HAP-1 (cell line): ENCODE data around the gene FAH.
A peak's percentile ranks its signal among the peaks of the same experiment; 100 is the strongest.
"Not testable (repeated sequence)": the region's sequence is repeated elsewhere in the genome, so short reads cannot be mapped to it uniquely, and the experiment has no call there.

Experiments used
- DNase-seq, 2 experiments: peaks; one replicate each; pipeline ENCODE4 v3.0.0-alpha.2; 2016 to 2020; ENCODE audit warnings: low spot score in 2 of 2
- H3K27me3 ChIP-seq: fragments of 250-450 bp; sonication (Bioruptor Pico); 2 replicates; pipeline ENCODE4 v1.5.1; 2020; ENCODE audit warnings: low read depth, mild to moderate bottlenecking, moderate library complexity
- H3K36me3 ChIP-seq: fragments of 250-450 bp; sonication (Bioruptor Pico); replicated peaks from 2 replicates; pipeline ENCODE4 v1.5.1; 2020; ENCODE audit warnings: mild to moderate bottlenecking
- H3K4me1 ChIP-seq: fragments of 250-450 bp; sonication (Bioruptor Pico); 2 replicates; pipeline ENCODE4 v1.5.1; 2020; ENCODE audit warnings: mild to moderate bottlenecking
- H3K4me3 ChIP-seq: fragments of 250-450 bp; sonication (Bioruptor Pico); 2 replicates; pipeline ENCODE4 v1.5.1; 2020; ENCODE audit warnings: mild to moderate bottlenecking, moderate library complexity
- H3K9me3 ChIP-seq: fragments of 250-450 bp; sonication (Bioruptor Pico); 2 replicates; pipeline ENCODE4 v1.5.1; 2020; ENCODE audit warnings: mild to moderate bottlenecking, moderate library complexity
- in situ Hi-C: fragments of 300-500 bp; cut with MboI; formaldehyde crosslinking; loops from 3 replicates; pipeline ENCODE4 v1.14.3; 2020; ENCODE audit warnings: low sequenced_read_pairs, inconsistent platforms, mixed read lengths

FAH gene

GRCh38 chr15:80127253-80127652, 25.5 kb upstream of the FAH start:
- H3K4me3 ChIP-seq, DNase-seq, H3K27me3 ChIP-seq, H3K9me3 ChIP-seq, H3K4me1 ChIP-seq, in situ Hi-C loops: not testable (repeated sequence)
- peaks cover 32% of the 10 kb centered on the region for H3K36me3 ChIP-seq

GRCh38 chr15:80127911-80128310, 24.9 kb upstream of the FAH start:
- DNase-seq = no peak
- H3K27me3 ChIP-seq = no peaks in the 10 kb centered on the region
- no peaks in the 10 kb centered on the region for H3K9me3 ChIP-seq
- H3K4me1 ChIP-seq = no peaks in the 10 kb centered on the region
- no peak overlapping the region for H3K4me3 ChIP-seq
- H3K36me3 ChIP-seq = peaks cover 30% of the 10 kb centered on the region
- in situ Hi-C loops = no loop called here

DNA sequence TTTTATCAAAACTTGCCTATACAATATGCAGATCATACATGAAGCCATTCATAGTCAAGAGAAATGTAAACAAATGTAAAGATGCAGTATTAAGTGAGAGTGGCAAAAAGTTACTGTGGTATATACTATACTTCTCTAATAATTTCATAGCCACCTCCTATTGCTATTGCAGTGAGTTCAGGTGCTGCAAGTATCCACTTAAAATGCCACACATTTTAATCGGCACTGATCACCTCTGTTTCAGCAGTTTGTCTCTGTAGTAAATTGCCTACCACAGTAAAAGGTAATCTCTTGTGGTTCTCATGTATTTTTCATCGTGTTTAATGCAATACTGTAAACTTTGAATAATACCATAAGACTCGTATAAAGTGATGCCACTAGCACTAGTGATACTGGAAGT, 20.4 kb upstream of the FAH start:
- DNase-seq = no peak
- Histone ChIP-seq H3K36me3 (peaks cover 16% of the 10 kb centered on the region), H3K9me3 (no peaks in the 10 kb centered on the region), H3K27me3 (no peaks in the 10 kb centered on the region), H3K4me1 (no peaks in the 10 kb centered on the region), H3K4me3 (no peak overlapping the region)
- in situ Hi-C loops = no loop called here

DNA sequence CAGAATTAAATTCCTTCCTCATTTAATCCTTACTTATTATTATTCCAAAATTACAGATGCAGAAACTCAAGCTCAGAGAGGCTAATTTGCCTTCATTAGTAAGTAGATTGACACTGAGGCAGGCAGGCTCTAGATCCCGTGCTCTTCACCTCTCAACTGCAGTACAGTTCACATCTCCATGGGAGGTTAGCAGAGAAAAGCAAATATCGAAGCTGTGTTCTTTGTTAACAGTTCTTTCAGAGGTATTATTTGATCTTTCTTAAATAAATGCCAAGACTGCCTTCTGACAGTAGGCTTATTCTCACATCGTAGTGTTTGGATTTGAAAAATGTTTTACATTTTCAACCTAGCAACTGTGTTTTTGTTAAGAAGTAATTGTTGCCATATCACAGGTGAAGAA, 15.9 kb upstream of the FAH start:
- DNase-seq = no peak
- Histone ChIP-seq H3K4me1 (no peaks in the 10 kb centered on the region), H3K4me3 (no peak overlapping the region), H3K36me3 (peaks cover 16% of the 10 kb centered on the region), H3K27me3 (no peaks in the 10 kb centered on the region), H3K9me3 (no peaks in the 10 kb centered on the region)
- in situ Hi-C loops = no loop called here

GRCh38 chr15:80138961-80139360, 13.8 kb upstream of the FAH start:
- in situ Hi-C loops = no loop called here
- H3K4me3 ChIP-seq = no peak overlapping the region

DNA sequence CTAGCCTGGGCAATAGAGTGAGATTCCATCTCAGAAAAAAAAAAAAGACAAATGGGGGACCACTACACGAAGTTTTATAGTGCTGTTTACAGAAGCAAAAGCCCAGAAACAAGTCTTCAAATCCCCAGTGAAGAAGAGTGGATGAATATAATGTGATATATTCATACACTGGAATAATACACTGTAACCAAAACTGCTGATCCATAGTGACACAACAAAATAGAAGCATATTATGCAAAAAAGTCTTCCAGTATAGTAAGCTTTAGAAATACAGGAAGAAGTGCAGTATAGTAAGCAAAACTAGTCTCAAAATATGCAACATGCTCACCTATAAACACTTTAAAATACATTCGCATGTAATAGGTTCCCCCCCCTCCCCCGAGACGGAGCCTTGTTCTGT, 11.9 kb upstream of the FAH start:
- Histone ChIP-seq H3K27me3 (no peaks in the 10 kb centered on the region), H3K9me3 (no peaks in the 10 kb centered on the region), H3K36me3 (no peaks in the 10 kb centered on the region; the same call in 1 of the 2 replicates), H3K4me3 (no peak overlapping the region), H3K4me1 (0 out of 2 replicates have a peak, but pooled peaks cover 2% of the 10 kb centered on the region)
- DNase-seq = no peak
- in situ Hi-C loops = no loop called here

More at GRCh38 chr15:80138961-80139360, 13.8 kb upstream of the FAH start:
- Histone ChIP-seq H3K4me1 (0 out of 2 replicates have a peak, but pooled peaks cover 2% of the 10 kb centered on the region), H3K9me3 (no peaks in the 10 kb centered on the region), H3K27me3 (no peaks in the 10 kb centered on the region), H3K36me3 (peaks cover 9% of the 10 kb centered on the region)
- DNase-seq = no peak

GRCh38 chr15:80141916-80142598, 10.7 kb upstream of the FAH start:
- in situ Hi-C loops = no loop called here
- H3K27me3 ChIP-seq = no peaks in the 10 kb centered on the region
- DNase-seq = no peak
- no peaks in the 10 kb centered on the region for H3K9me3 ChIP-seq
- H3K4me1 ChIP-seq = 0 out of 2 replicates have a peak, but pooled peaks cover 2% of the 10 kb centered on the region
- H3K36me3 ChIP-seq = no peaks in the 10 kb centered on the region; the same call in 1 of the 2 replicates
- H3K4me3 ChIP-seq = no peak overlapping the region

DNA sequence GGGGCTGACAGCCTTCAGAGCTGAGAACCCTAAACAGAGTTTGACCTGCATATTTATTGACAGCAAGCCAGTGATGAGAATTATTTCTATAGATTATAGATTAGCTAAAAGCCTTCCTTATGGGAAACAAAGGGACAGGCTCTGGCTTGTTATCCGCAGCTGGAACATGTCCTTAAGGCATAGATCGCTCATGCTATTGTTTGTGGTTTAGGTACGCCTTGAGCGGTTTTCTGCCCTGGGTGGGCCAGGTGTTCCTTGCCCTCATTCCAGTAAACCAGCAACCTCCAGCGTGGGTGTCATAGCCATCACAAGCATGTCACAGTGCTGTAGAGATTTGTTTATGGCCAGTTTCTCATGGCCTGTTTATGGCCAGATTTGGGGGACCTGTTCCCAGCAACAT, 10.2 kb upstream of the FAH start:
- DNase-seq = no peak
- in situ Hi-C loops = no loop called here
- no peak overlapping the region for H3K4me3 ChIP-seq
- H3K27me3 ChIP-seq = no peaks in the 10 kb centered on the region
- H3K9me3 ChIP-seq = no peaks in the 10 kb centered on the region
- no peaks in the 10 kb centered on the region; the same call in 1 of the 2 replicates for H3K36me3 ChIP-seq
- H3K4me1 ChIP-seq = 0 out of 2 replicates have a peak, but pooled peaks cover 2% of the 10 kb centered on the region

DNA sequence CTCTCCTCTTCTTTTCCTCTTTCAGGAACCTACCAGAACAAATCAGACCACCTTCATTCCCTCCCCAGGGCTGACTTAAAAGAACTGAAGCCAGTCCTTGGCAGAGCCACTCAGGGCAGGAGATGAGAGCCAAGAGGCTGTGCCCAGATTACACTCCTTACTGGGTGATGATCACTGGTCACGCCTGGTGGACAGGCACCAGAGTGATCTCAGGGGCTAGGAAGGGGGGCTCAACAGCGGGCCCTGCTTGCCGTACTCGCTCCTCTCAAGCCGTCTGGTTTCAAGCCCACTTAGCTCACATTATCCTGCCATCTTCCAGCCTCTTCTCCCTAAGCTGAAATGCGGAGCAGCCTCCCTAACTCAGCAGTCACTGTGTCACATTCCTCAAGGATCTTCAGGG, 1.7 kb upstream of the FAH start:
- in situ Hi-C loops = loop anchor here (25.0 kb wide), 1 partner anchor 814 kb away; no protein-coding TSS in a partner anchor
- Histone ChIP-seq H3K36me3 (no peaks in the 10 kb centered on the region), H3K27me3 (no peaks in the 10 kb centered on the region), H3K9me3 (no peaks in the 10 kb centered on the region), H3K4me1 (peaks cover 8% of the 10 kb centered on the region), H3K4me3 (no peak overlapping the region)
- no peak for DNase-seq

GRCh38 chr15:80151576-80151975, 1.2 kb upstream of the FAH start:
- Histone ChIP-seq H3K4me3 (no peak overlapping the region), H3K36me3 (no peaks in the 10 kb centered on the region), H3K4me1 (peaks cover 8% of the 10 kb centered on the region), H3K9me3 (no peaks in the 10 kb centered on the region), H3K27me3 (no peaks in the 10 kb centered on the region)
- in situ Hi-C loops = loop anchor here (25.0 kb wide), 1 partner anchor 814 kb away; no protein-coding TSS in a partner anchor
- DNase-seq = no peak

GRCh38 chr15:80152180-80152895, 461 bp upstream of the FAH start:
- H3K4me3 ChIP-seq = peak overlapping the region; percentile 70
- peak; percentile 99 to 100 for DNase-seq
- H3K9me3 ChIP-seq = no peaks in the 10 kb centered on the region
- no peaks in the 10 kb centered on the region for H3K36me3 ChIP-seq
- in situ Hi-C loops = loop anchor here (25.0 kb wide), 1 partner anchor 815 kb away; no protein-coding TSS in a partner anchor
- H3K27me3 ChIP-seq = no peaks in the 10 kb centered on the region
- H3K4me1 ChIP-seq = peaks cover 8% of the 10 kb centered on the region

DNA sequence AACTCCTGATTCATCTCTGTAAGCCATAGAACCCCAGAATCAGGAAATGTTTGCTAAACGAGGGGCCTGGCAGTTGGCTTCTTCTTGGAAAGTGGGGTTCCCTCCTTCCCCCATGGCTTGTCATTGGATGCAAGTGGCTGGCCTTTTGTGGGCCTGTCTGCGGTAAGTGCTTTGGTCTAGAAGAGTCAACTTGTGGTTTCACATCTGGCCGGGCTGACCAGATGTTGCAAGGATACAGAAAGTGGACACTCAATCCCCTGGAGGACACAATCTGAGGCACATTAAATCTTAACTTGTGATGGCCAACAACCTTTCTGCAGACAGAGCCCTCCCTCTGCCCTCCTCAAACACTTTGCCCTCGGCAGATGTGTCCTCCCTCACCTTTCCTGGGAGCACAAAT, 1.1 kb downstream of the FAH start:
- in situ Hi-C loops = loop anchor here (25.0 kb wide), 1 partner anchor 817 kb away; no protein-coding TSS in a partner anchor
- H3K4me1 ChIP-seq = peaks cover 8% of the 10 kb centered on the region
- H3K36me3 ChIP-seq = peaks cover 12% of the 10 kb centered on the region
- no peak for DNase-seq
- H3K9me3 ChIP-seq = no peaks in the 10 kb centered on the region
- H3K27me3 ChIP-seq = no peaks in the 10 kb centered on the region
- H3K4me3 ChIP-seq = no peak overlapping the region

DNA sequence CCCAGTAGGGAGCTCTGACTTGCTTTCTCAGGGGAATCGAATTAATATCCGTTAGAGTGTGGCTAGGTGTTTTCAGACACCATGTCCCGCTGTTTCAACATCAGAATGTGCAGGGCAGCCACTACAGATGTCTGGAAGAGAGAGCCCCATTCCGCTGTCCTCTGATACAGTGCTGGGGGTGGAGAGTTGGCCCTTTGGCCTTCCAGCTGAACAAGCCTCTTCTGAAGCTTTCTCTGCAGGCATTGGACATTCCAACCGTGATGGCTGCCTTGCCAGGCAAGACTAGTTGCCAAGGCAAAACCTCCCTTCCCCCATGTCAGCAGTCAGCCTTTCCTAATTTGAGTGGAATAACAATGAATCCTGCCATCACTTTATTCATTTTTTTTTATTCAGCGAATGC, 1.5 kb downstream of the FAH start:
- Histone ChIP-seq H3K36me3 (peaks cover 14% of the 10 kb centered on the region), H3K27me3 (no peaks in the 10 kb centered on the region), H3K4me3 (no peak overlapping the region), H3K9me3 (no peaks in the 10 kb centered on the region), H3K4me1 (peaks cover 8% of the 10 kb centered on the region)
- DNase-seq = no peak
- in situ Hi-C loops = loop anchor here (25.0 kb wide), 1 partner anchor 817 kb away; no protein-coding TSS in a partner anchor

DNA sequence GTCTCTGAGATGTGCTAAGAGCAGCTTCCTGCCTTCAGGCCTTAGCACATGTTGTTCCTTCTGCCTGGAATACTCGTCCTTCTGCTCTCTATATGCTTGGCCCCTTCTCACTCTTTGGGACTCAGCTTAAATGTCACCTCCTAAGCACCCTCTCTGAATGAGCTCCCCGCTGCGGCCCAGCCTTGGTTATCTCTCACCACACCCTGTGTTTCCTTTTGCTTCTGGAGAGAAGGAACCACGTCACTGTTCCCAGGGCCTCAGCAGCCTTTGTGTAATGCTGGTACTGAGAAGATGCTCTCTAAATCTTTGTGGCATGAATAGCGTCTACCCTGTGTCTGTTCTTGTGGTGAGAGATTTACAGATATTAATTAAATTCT, 2.2 kb downstream of the FAH start:
- no peaks in the 10 kb centered on the region for H3K9me3 ChIP-seq
- H3K4me3 ChIP-seq = no peak overlapping the region
- H3K27me3 ChIP-seq = no peaks in the 10 kb centered on the region
- peaks cover 20% of the 10 kb centered on the region for H3K36me3 ChIP-seq
- H3K4me1 ChIP-seq = peaks cover 8% of the 10 kb centered on the region
- DNase-seq = no peak
- in situ Hi-C loops = loop anchor here (25.0 kb wide), 1 partner anchor 818 kb away; no protein-coding TSS in a partner anchor
